Putamen (tissue), 1 donor: ENCODE measurements around the gene SNX2.
A peak's percentile ranks its signal among the peaks of the same experiment; 100 is the strongest.
"Not testable (repeated sequence)": the region's sequence is repeated elsewhere in the genome, so short reads cannot be mapped to it uniquely, and the experiment has no call there.

ENCODE experiments used
- DNase-seq: peaks from one replicate; pipeline ENCODE4 v3.0.0-alpha.2; 2016; ENCODE audit warnings: low spot score

SNX2 gene

DNA sequence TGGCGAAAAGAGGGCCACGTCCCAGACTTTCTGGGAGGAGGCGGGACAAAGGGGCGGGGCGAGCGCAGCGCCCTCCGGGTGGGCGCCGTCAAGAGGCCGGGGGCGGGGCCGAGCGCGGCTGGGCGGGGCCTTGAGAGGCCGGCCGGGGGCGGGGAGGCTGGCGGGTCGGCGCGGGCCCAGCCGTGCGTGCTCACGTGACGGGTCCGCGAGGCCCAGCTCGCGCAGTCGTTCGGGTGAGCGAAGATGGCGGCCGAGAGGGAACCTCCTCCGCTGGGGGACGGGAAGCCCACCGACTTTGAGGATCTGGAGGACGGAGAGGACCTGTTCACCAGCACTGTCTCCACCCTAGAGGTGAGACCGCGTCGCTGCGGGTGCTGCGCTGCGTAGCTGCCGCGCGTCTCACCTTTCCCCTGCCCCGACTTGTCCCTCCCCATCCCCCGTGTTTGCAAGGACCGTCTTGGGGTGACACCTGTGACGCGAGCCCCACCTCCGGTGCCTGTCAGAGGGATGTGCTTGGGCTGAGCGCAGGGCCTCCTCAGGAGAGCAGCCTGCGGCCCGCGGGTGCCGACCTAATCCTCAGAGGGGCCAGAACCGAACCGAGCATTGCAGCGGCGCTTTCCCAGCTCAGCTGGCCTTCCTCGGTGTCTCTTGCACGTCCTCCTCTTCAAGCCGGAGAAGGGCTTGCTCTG, at the start of gene SNX2:
TSS of gene SNX2 (plus strand) at position 220 of the 689 bp plus-strand sequence. CDS start at position 244, 24 bp downstream.
- peak; percentile 92 for DNase-seq

DNA sequence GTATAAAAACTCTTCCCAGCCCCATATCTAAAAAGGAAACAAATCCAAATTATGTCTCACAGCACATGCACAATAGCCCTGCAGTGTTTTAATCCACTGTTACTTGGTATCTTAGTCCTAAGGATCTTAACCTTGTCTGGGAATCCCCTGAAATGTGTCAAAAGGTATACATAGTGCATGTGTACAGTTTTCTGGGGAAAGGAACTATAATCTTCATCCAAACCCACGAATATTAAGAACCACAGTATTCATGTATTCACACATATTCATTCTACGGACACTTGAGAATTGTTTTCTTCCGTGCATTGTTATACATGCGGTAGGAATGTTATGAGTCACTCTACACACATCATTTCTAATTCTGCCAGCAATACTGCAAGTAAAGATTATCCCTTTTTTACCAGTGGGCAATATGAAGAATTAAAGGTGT, 47.8 kb upstream of the SNX2 start:
- no peak for DNase-seq

GRCh38 chr5:122730037-122730436, 44.8 kb upstream of the SNX2 start:
- DNase-seq = no peak

GRCh38 chr5:122730456-122730855, 44.4 kb upstream of the SNX2 start:
- no peak for DNase-seq

DNA sequence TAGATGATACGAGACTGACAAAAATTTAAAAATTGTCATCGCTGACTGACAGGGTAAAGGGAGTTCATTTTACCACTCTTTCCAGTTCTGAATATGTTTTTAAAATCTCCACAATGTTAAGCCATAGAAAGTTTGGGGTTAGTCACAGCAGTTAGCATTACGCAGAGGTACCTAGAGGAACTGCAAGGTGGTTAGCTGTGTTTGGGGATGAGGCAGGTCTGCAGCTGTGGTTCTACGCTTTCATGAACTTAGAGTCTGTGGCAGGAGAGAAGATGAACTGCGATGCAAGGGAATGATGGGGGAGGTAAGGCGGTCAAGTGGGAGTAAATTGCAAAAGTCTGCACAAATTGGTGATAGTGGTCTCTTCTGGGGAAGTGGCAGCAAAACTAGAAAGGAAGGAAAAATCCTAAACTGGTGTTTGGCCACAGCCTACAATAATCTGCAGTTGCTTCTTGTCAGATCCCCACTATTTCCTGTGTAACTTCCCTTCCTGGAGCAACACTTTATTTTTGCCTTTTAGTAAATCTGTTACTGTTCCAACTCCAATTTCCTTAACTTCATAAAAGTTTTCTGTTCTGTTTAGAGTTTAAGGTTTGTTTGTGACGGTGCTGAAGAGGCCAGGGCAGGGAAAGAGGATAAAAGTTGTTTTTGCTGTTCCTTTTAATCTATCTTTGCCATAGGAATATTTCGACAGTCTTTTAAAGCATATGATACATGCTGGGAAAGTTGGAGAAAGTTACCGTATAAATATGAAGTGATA, 38.6 kb upstream of the SNX2 start:
- DNase-seq = no peak

DNA sequence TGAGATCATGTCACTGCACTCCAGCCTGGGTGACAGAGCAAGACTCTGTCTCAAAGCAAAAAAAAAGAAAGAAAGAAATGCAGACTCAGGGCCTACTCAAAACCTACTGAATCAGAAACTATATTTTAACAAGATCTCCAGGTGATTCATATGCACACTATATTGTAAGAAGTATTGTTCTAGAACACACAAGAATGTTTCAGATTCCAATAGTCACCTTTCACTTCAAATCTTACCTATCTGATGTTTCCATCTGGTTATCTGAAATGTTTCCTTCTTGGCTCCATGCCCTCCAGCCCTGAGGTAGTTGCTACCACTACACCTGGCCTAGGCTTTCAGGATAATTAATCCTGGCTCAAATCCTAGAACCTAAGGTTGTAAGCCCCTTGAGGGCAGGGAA, 36.8 kb upstream of the SNX2 start:
- DNase-seq = no peak

DNA sequence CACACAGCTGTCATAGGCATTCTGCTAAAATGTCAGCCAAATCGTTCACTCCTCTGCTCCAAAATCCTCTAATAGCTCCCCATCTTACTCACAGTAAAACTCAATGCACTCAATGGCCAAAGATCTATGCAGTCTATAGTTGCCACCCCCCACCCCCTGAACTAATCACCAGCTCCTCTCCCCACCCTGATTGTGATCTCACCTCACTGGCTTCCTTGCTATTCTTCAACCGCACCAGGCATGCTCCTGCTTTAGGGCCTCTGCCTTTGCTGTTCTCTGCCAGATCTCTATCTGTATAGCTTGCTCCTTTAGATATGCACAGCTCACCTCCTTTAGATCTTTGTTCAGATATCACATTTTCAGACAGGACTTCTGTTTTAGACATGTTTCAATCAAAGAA, 33.2 kb upstream of the SNX2 start:
- DNase-seq = no peak

- no peak for DNase-seq
Observed at GRCh38 chr5:122743261-122743660, 31.6 kb upstream of the SNX2 start.

DNA sequence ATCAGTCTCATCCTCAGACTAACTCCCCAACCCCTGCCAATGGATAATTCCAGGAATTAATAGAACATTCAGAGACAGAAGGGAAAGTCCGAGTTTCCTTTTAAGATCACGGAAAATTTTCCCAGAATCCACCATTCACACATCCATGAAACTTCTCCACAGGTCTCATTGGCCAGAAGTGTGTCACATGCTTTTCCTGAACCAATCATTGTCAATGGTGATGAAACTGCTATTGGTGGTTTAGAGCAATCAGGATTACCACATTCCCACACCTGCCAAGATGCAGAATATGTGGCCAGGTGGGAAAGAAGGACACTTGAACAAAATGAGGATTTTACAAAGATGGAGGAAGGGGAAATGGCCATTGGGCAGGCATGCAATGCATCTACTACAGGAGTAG, 29.3 kb upstream of the SNX2 start:
- no peak for DNase-seq

DNA sequence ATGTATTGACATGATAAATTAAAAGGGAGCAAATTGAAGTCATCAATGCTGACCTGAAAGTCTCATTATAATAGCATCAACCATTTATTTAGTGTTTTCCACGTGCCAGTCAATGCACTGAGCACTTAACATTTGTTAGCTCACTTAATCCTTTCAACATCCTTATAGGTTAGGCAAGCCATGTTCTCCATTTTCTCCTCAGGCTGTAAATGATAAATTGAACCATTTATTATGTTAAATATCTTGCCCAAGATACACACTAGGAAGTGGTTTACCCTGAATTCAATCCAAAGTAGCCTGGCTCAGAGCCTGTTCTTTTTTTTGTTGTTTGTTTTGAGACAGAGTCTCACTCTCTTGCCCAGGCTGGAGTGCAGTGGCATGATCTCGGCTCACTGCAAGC, 25.0 kb upstream of the SNX2 start:
- no peak for DNase-seq

GRCh38 chr5:122751293-122751782, 23.5 kb upstream of the SNX2 start:
- DNase-seq = no peak

GRCh38 chr5:122753500-122753899, 21.4 kb upstream of the SNX2 start:
- DNase-seq = no peak

GRCh38 chr5:122755783-122756182, 19.1 kb upstream of the SNX2 start:
- no peak for DNase-seq

DNA sequence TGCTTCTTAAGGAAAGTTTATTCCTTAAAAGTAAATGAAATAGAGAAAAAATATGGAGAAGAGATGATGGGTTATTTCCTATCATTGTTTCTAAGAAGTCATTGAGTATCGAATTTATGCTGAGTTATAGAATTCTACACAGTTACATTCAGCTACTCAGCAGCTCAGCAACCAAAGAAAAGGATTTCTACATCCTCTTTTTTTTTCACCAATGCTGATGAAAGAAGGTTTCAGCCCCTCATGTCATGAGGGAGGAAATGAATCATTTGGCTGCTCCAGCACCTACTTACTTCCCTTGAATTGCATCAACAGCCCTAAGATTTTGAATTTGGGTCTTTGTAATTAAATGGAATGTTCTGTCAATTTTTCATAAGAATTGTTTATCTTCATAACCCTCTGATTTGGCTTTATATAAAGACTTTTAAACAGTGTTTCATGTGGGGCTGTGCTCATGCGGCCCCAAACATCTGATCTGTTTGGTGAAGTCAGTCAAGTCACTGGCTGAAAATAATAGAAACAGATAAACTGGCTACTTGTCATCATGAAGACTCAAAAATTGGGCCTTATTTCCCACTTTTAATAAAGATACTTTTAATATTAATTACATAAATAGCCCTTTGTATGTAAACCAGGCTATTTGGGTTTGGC, 18.5 kb upstream of the SNX2 start:
- peak; percentile 19 for DNase-seq

DNA sequence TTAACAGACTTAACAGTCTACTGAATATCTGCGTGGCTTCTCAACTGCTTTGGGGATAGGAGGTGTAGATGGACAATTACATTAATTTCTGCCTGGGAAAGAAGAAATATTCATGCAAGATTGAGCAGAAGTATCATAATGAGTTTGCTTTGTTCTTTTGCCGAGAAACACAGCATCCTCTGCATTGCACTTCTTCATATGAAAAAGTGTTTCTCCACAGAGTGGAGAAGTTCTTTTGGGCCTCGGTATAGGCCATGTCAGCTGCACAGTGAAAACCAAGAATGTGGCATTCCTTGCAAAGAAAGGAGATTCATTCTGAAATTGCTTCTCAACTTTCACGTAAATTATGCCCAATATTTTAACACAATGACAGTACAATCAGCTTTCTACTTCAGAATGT, 17.6 kb upstream of the SNX2 start:
- DNase-seq = no peak

DNA sequence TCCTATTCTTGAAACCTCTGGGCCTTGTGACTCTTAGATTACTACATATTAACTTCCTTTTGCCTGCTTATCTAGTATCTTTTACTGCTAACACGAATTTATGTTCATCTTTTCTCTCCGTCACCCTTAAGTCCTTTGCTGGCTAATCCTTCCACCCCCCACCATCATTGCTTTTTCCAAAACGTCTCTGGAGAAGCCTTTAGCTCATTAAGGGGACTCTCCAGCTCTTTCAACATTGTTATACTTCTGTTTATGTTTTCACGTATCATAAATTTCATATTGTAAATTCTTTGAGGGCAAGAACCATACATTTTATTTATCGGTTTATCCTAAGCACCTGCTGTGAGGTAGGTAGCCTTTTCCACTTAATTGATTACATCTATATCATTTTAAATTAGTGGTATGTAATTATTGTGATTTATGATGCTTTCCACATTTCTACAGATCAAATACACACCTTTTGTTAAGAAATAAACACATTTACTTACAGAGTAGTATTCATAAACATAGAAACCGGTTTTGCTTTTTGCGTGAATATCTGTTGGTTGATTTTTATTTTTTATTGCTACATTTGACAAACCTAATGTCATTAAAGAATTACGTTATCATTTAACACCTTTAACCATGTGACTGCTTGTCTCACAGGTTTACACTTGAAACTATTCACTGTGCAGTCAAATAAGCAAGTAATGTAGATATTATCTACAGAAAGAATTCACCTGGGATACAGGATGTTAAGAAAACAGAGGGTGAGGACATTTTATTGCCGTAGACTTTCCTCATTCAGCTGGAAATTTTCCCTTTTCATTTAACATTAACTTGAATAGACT, 15.4 kb upstream of the SNX2 start:
- no peak for DNase-seq

DNA sequence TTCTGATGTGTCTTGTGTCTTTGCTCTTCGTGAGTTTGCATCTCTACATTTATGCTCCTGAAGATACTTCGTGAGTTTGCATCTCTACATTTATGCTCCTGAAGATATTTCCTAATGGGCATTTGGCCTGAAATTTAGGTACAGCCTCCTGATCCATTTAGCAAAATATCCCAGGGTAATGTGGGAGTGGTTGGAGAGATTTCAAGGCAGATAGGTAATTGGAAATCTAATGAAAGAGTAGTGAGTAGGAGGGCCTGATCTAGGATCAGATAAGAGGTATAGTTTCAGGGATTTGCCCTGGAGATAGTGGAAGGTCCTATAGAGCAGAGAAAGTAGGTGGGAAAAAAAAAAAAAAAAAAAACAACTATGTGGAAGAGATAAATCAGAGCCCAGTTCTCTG, 14.6 kb upstream of the SNX2 start:
- DNase-seq = no peak

GRCh38 chr5:122761115-122761514, 13.8 kb upstream of the SNX2 start:
- DNase-seq = no peak

- not testable (repeated sequence) for DNase-seq
Observed at GRCh38 chr5:122761896-122762295, 13.0 kb upstream of the SNX2 start.

DNA sequence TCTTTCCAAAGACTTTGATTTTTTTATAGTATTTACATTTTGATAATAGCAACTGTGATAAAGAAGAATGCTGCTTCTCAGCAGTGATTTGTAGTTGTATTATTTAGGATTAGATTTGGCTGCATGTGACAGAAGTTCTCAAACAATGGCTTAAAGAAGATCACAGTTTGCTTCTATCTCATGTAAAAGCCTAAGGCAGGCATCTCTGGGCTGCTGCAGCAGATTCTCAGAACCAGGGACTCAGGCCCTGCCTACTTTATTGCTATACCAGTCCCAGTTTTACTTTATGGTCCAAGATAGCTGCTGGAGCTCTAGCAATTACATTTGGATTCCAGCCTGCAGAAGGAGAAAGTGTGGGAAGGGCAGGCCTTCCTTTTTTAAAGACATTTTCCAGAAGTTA, 8.8 kb upstream of the SNX2 start:
- DNase-seq = no peak

GRCh38 chr5:122770477-122770876, 4.4 kb upstream of the SNX2 start:
- DNase-seq = no peak

GRCh38 chr5:122772446-122772845, 2.4 kb upstream of the SNX2 start:
- no peak for DNase-seq
